DND-41 (cell line): ENCODE results near the gene APOF.
"Not testable (repeated sequence)": the region's sequence is repeated elsewhere in the genome, so short reads cannot be mapped to it uniquely, and the experiment has no call there.

Source experiments
- ATAC-seq: fragments of 200-7000 bp; cut with Tn5 transposase; 3 replicates; pipeline ENCODE4 v1.9.1; 2021; ENCODE audit warnings: low read depth; ENCODE audit not compliant: insufficient read depth
- DNase-seq: peaks from one replicate; pipeline ENCODE4 v3.0.0-alpha.2; 2020
- H2AFZ ChIP-seq: 2 replicates; pipeline ENCODE4 v1.6.0; 2012; ENCODE audit warnings: low read depth, low read length
- H3K27ac ChIP-seq: 2 replicates; pipeline ENCODE4 v1.5.1; 2012; ENCODE audit warnings: low read length, inconsistent platforms
- H3K27me3 ChIP-seq: fragments of 200-600 bp; sonication (generic); 2 replicates; pipeline ENCODE4 v1.6.0; 2012; ENCODE audit warnings: low read length, mild to moderate bottlenecking, inconsistent platforms; ENCODE audit not compliant: insufficient read depth, poor library complexity
- H3K36me3 ChIP-seq: 2 replicates; pipeline ENCODE4 v1.5.1; 2012; ENCODE audit warnings: low read length, inconsistent platforms; ENCODE audit not compliant: insufficient read depth
- H3K4me1 ChIP-seq: 2 replicates; pipeline ENCODE4 v1.5.1; 2012; ENCODE audit warnings: mild to moderate bottlenecking, low read length; ENCODE audit not compliant: insufficient read depth
- H3K4me2 ChIP-seq: 2 replicates; pipeline ENCODE4 v1.6.0; 2012; ENCODE audit warnings: mild to moderate bottlenecking, moderate library complexity, low read length, inconsistent platforms; ENCODE audit not compliant: insufficient read depth
- H3K4me3 ChIP-seq, 2 experiments: fragments of 200-600 bp in 1 of 2; shearing (Covaris generic) in 1 of 2; 2 replicates each; pipeline ENCODE4 v1.5.1; 2012 to 2016; ENCODE audit warnings: inconsistent platforms in 2 of 2, low read length in 2 of 2, mild to moderate bottlenecking in 2 of 2, low read depth in 1 of 2, moderate library complexity in 1 of 2
- H3K79me2 ChIP-seq: 2 replicates; pipeline ENCODE4 v1.6.0; 2012; ENCODE audit warnings: low read length, inconsistent platforms; ENCODE audit not compliant: insufficient read depth
- H3K9ac ChIP-seq: 2 replicates; pipeline ENCODE4 v1.6.0; 2012; ENCODE audit warnings: low read depth, mild to moderate bottlenecking, inconsistent platforms, low read length, moderate library complexity
- H3K9me3 ChIP-seq: 2 replicates; pipeline ENCODE4 v1.5.1; 2012; ENCODE audit warnings: low read length, moderate library complexity, mild to moderate bottlenecking, inconsistent platforms; ENCODE audit not compliant: insufficient read depth, severe bottlenecking
- H4K20me1 ChIP-seq: 2 replicates; pipeline ENCODE4 v1.6.0; 2012; ENCODE audit warnings: low read length; ENCODE audit not compliant: insufficient read depth
- CTCF ChIP-seq: IDR thresholded peaks from 2 replicates; pipeline ENCODE4 v1.5.1; 2012; ENCODE audit warnings: borderline replicate concordance, low read length, moderate library complexity, mild to moderate bottlenecking; ENCODE audit not compliant: poor library complexity, severe bottlenecking; ENCODE audit errors: extremely low read depth
- EZH2 ChIP-seq: IDR thresholded peaks from 3 replicates; pipeline ENCODE4 v1.6.1; 2012; ENCODE audit warnings: borderline replicate concordance, low read depth, mild to moderate bottlenecking, moderate library complexity, low read length, inconsistent platforms; ENCODE audit not compliant: severe bottlenecking

The APOF gene

GRCh38 chr12:56330936-56331490 lies 31.6 kb downstream of the APOF start:
- Histone ChIP-seq H3K27ac (no peak overlapping the region), H3K4me3 (no peak overlapping the region), H3K79me2 (peaks cover 26% of the 10 kb centered on the region), H3K9me3 (no peaks in the 10 kb centered on the region), H3K9ac (no peak overlapping the region), H3K4me2 (no peak overlapping the region), H2AFZ (no peak overlapping the region), H3K4me1 (peaks cover 22% of the 10 kb centered on the region), H3K27me3 (no peaks in the 10 kb centered on the region), H4K20me1 (no peaks in the 10 kb centered on the region), H3K36me3 (peaks cover 25% of the 10 kb centered on the region)
- TF ChIP-seq CTCF (no peak), EZH2 (no peak)
- DNase-seq (no peak), ATAC-seq (no peak)

DNA sequence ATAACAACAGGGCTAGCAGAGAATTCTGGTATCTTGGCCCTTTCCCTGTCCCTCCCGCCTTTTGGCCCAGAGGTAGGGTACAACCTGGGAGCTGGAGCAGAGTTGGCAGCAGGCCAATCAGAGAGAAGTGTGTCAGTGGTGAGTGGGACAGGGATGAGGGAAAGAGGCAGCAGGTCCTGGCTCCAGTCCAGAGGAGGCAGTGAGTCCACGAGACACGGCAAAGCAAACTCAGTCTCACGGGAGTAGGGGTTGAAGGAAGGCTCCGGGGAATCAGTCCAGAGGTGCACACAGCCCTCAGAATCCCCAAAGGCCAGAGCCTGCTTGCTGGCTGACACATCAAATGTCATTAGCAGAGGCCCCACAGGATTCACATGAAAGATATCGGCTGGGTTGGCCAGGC lies 36.1 kb downstream of the APOF start:
- peaks cover 3% of the 10 kb centered on the region for H3K79me2 ChIP-seq
- H3K27ac ChIP-seq: no peak overlapping the region
- H3K27me3 ChIP-seq: no peaks in the 10 kb centered on the region
- H3K36me3 ChIP-seq: peaks cover 67% of the 10 kb centered on the region
- H3K9ac ChIP-seq: no peak overlapping the region
- H3K4me2 ChIP-seq: no peak overlapping the region
- DNase-seq: no peak
- no peaks in the 10 kb centered on the region for H3K9me3 ChIP-seq
- no peaks in the 10 kb centered on the region for H4K20me1 ChIP-seq
- H3K4me1 ChIP-seq: no peaks in the 10 kb centered on the region
- no peak for ATAC-seq
- TF ChIP-seq CTCF (no peak), EZH2 (no peak)
- H2AFZ ChIP-seq: no peak overlapping the region
- H3K4me3 ChIP-seq: no peak overlapping the region

DNA sequence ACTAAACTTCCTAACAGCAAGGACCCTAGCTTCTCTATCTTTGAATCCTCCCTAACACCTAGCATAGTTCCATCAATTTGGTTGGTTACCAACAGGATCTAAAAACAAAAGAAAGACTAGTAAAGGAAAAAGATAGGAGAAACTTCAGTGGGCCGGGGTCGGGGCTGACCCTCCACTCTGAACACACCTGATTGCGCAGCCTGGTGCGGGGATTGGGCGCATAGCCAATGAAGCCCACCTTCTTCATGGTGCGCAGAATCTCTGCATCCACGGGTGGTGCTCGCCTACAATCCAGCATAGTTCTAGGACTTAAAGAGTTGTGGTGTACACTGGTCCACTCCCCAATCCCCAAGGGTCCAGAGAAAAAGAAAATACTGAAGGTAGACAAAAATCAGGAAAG lies 36.5 kb downstream of the APOF start:
- Histone ChIP-seq H3K9me3 (no peaks in the 10 kb centered on the region), H3K79me2 (no peaks in the 10 kb centered on the region), H3K4me1 (no peaks in the 10 kb centered on the region), H4K20me1 (no peaks in the 10 kb centered on the region), H3K27me3 (no peaks in the 10 kb centered on the region), H2AFZ (no peak overlapping the region), H3K9ac (no peak overlapping the region), H3K4me3 (no peak overlapping the region), H3K36me3 (peaks cover 66% of the 10 kb centered on the region), H3K4me2 (no peak overlapping the region), H3K27ac (no peak overlapping the region)
- TF ChIP-seq CTCF (no peak), EZH2 (no peak)
- DNase-seq (no peak), ATAC-seq (no peak)

DNA sequence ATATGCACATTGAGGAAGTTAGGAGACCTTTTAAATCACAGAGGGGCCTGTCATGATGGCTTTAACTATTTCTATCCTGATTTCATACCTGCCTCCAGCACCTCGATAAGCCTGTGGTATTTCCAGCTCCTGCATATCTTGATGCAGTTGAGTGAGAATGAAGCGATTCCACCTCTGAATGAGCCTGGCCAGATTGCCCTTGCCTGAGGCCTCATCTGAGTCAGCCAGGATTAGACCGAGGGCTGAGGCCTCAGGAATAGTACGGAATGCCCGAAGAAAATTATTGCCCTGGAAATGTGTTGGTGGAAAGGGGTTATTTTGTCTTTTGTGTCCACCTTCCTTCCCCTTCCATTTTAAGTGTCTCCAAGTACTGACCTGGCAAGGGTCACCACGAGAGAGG lies 38.5 kb downstream of the APOF start:
- Histone ChIP-seq H3K79me2 (no peaks in the 10 kb centered on the region), H3K4me3 (no peak overlapping the region), H4K20me1 (no peaks in the 10 kb centered on the region), H3K27ac (no peak overlapping the region), H3K9ac (no peak overlapping the region), H3K4me2 (no peak overlapping the region), H3K9me3 (no peaks in the 10 kb centered on the region), H3K4me1 (no peaks in the 10 kb centered on the region), H3K27me3 (no peaks in the 10 kb centered on the region), H2AFZ (no peak overlapping the region), H3K36me3 (peaks cover 75% of the 10 kb centered on the region)
- DNase-seq (no peak), ATAC-seq (no peak)
- TF ChIP-seq EZH2: no peak

DNA sequence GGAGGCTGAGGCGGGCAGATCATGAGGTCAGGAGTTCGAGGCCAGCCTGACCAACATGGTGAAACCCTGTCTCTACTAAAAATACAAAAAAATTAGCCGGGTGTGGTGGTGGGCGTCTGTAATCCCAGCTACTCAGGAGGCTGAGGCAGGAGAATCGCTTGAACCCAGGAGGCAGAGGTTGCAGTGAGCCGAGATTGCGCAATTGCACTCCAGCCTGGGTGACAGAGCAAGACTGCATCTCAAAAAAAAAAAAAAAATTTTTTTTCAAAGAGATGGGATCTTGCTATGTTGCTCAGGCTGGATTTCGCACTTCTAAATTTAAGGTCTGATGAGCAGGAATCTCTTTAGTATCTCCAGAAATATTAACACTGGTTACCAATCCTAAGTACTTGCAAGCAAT lies 41.0 kb downstream of the APOF start:
- H3K79me2 ChIP-seq, H3K9me3 ChIP-seq, H2AFZ ChIP-seq, H3K4me2 ChIP-seq, H3K9ac ChIP-seq, H3K4me1 ChIP-seq, DNase-seq, H3K4me3 ChIP-seq, ATAC-seq, H3K27me3 ChIP-seq, H4K20me1 ChIP-seq, H3K27ac ChIP-seq: not testable (repeated sequence)
- H3K36me3 ChIP-seq: peaks cover 69% of the 10 kb centered on the region
